GM12878 (cell line): ENCODE data around the gene GPRC5C. TPM values are rescaled to one million over a fixed set of nuclear protein-coding genes. Genes with fewer than 3 reads are reported as not detected.

ENCODE experiments used
- ATAC-seq: fragments of 200-7000 bp; cut with Tn5 transposase; 3 replicates; pipeline ENCODE4 v1.9.1; 2020; ENCODE audit warnings: mild to moderate bottlenecking, moderate library complexity
- BruUV-seq: library from RNA; stranded (reverse); fragments of 400-500 nt; replicated peaks from 2 replicates; lab custom pipeline; 2021; lab: Mats Ljungman, UMichigan
- CTCF ChIA-PET: fragments of 300-600 bp; sonication (Branson Sonifier 250); formaldehyde crosslinking; extraction: SDS; loops from one replicate; lab custom pipeline; 2021; ENCODE audit warnings: inconsistent platforms; lab: Yijun Ruan, JAX
- POLR2A ChIA-PET: fragments of 350-600 bp; formaldehyde crosslinking; extraction: SDS; loops from one replicate; lab custom pipeline; 2021; ENCODE audit warnings: inconsistent platforms; lab: Charles Lee
- RAD21 ChIA-PET: fragments of 300-600 bp; sonication (Branson Sonifier 250); formaldehyde crosslinking; loops from one replicate; lab custom pipeline; 2023; ENCODE audit warnings: antibody characterized with exemption; ENCODE audit not compliant: unreplicated experiment; lab: Charles Lee
- SMC1A ChIA-PET: fragments of 300-600 bp; sonication (Branson Sonifier 250); formaldehyde crosslinking; loops from one replicate; lab custom pipeline; 2023; ENCODE audit not compliant: unreplicated experiment, uncharacterized antibody; lab: Charles Lee
- DNase-seq: peaks from one replicate; pipeline ENCODE4 v3.0.0-alpha.2; 2011; ENCODE audit warnings: low read depth, low spot score
- FAIRE-seq: peaks from 3 replicates; lab custom pipeline; 2011; peaks lifted over from hg19 to GRCh38; lab: Jason Lieb, UNC
- H2AFZ ChIP-seq: 2 replicates; pipeline ENCODE4 v1.6.0; 2011; ENCODE audit warnings: low read depth, low read length, control low read depth; ENCODE audit not compliant: control insufficient read depth
- H3K27ac ChIP-seq: 2 replicates; pipeline ENCODE4 v1.5.1; 2011; ENCODE audit warnings: control low read depth; ENCODE audit not compliant: control insufficient read depth, insufficient read depth
- H3K27me3 ChIP-seq, 2 experiments: replicated peaks in 1 of 2; 2 replicates each; pipeline versions ENCODE4 v1.6.0 to v1.6.1; 2011; ENCODE audit warnings: low read length in 1 of 2; ENCODE audit not compliant: control insufficient read depth in 2 of 2, insufficient read depth in 2 of 2
- H3K36me3 ChIP-seq, 2 experiments: 2 replicates each; pipeline ENCODE4 v1.5.1; 2011; ENCODE audit warnings: low read length in 1 of 2; ENCODE audit not compliant: control insufficient read depth in 2 of 2, insufficient read depth in 2 of 2
- H3K4me1 ChIP-seq: 2 replicates; pipeline ENCODE4 v1.6.1; 2011; ENCODE audit warnings: mild to moderate bottlenecking, low read length, moderate library complexity, mixed read lengths; ENCODE audit not compliant: control insufficient read depth, insufficient read depth
- H3K4me2 ChIP-seq: 2 replicates; pipeline ENCODE4 v1.6.0; 2011; ENCODE audit warnings: control low read depth; ENCODE audit not compliant: control insufficient read depth, insufficient read depth
- H3K4me3 ChIP-seq: fragments of 200-600 bp; sonication (generic); 2 replicates; pipeline ENCODE4 v1.5.1; 2016
- H3K79me2 ChIP-seq: 2 replicates; pipeline ENCODE4 v1.6.0; 2011; ENCODE audit warnings: low read length; ENCODE audit not compliant: control insufficient read depth, insufficient read depth
- H3K9ac ChIP-seq: 2 replicates; pipeline ENCODE4 v1.8.0; 2011; ENCODE audit warnings: low read length, control low read depth, mixed read lengths; ENCODE audit not compliant: control insufficient read depth, insufficient read depth
- H3K9me3 ChIP-seq: replicated peaks from 3 replicates; pipeline ENCODE4 v1.5.1; 2011; ENCODE audit warnings: mild to moderate bottlenecking, low read length; ENCODE audit not compliant: control insufficient read depth, insufficient read depth
- H4K20me1 ChIP-seq: 2 replicates; pipeline ENCODE4 v1.6.0; 2011; ENCODE audit not compliant: control insufficient read depth, insufficient read depth
- STAT1 ChIP-seq: fragments of 450-650 bp; conservative IDR thresholded peaks from 2 replicates; pipeline ENCODE4 v1.6.1; 2014; ENCODE audit warnings: antibody characterized with exemption, mild to moderate bottlenecking
- WGBS: methylation state at CpG from one replicate; pipeline ENCODE4 v1.1.6; 2016; ENCODE audit warnings: low lambda C conversion rate; ENCODE audit not compliant: insufficient replicate concordance, insufficient coverage; ENCODE audit errors: missing lambda C conversion rate; 5-methylcytosine and 5-hydroxymethylcytosine counted together
- in situ Hi-C: fragments of 300-500 bp; cut with MboI; formaldehyde crosslinking; loops from 9 replicates; pipeline ENCODE4 v1.14.3; 2018; ENCODE audit warnings: mixed read lengths
- intact Hi-C: fragments of 100-400 bp; cut with micrococcal nuclease; formaldehyde crosslinking; loops from one replicate; pipeline ENCODE4 v1.14.2; 2022; ENCODE audit not compliant: unreplicated experiment
- polyA plus RNA-seq, 11 experiments: library from polyadenylated mRNA; depleted of rRNA in 4 of 11; unstranded in 6 of 11; stranded (reverse) in 5 of 11; fragments of >200 nt; fragmentation: Nextera tagmentation in 4 of 11; fragmentation: Illumina TruSeq in 1 of 11; extraction: Ambion mirVana in 4 of 11; extraction: Trizol in 1 of 11; gene quantifications; 1 replicate in 1 of 11; 2 replicates in 10 of 11; pipeline versions ENCODE4 v1.2.1 to v1.2.3, GENCODE V29; 2011 to 2016; ENCODE audit warnings: inconsistent platforms in 2 of 11, missing spikeins in 2 of 11, low read depth in 1 of 11
- total RNA-seq, 4 experiments: library from RNA; depleted of rRNA in 3 of 4; stranded (reverse); fragments of >200 nt in 3 of 4; fragmentation: Illumina TruSeq in 1 of 4; extraction: Trizol in 1 of 4; gene quantifications; 2 replicates each; pipeline versions ENCODE4 v1.2.1 to v1.2.3, GENCODE V29; 2013 to 2021
- TF ChIP-seq, protein P1 (sequence below): fragments of 450-650 bp; IDR thresholded peaks from 2 replicates; pipeline ENCODE4 v1.6.1; 2016; ENCODE audit warnings: mild to moderate bottlenecking

GPRC5C gene
- total and polyA plus RNA-seq, 10 of the 15 experiments (the other 5 are each of a cell fraction or from before 2014, with no cell fraction given): 0.04 to 1.3 (median 0.36) TPM; not detected in 2

DNA sequence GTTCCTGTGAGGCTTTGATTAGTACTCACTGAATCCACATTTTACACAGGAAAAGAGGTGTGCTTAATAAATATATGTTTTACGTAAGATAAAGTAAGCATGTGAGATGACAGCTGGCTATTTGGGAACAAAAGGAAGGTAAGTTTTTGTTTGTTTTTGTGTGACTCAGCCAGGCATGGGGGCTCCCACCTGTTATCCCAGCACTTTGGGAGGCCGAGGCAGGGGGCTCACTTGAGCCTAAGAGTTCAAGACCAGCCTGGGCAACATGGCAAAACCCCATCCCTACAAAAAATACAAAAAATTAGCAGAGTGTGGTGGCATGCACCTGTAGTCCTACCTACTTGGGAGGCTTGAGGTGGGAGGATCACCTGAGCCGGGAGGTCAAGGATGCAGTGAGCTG, 46.7 kb upstream of the GPRC5C start (continued):
- TF ChIP-seq, protein P1, sequence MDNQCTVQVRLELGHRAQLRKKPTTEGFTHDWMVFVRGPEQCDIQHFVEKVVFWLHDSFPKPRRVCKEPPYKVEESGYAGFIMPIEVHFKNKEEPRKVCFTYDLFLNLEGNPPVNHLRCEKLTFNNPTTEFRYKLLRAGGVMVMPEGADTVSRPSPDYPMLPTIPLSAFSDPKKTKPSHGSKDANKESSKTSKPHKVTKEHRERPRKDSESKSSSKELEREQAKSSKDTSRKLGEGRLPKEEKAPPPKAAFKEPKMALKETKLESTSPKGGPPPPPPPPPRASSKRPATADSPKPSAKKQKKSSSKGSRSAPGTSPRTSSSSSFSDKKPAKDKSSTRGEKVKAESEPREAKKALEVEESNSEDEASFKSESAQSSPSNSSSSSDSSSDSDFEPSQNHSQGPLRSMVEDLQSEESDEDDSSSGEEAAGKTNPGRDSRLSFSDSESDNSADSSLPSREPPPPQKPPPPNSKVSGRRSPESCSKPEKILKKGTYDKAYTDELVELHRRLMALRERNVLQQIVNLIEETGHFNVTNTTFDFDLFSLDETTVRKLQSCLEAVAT: no peak

DNA sequence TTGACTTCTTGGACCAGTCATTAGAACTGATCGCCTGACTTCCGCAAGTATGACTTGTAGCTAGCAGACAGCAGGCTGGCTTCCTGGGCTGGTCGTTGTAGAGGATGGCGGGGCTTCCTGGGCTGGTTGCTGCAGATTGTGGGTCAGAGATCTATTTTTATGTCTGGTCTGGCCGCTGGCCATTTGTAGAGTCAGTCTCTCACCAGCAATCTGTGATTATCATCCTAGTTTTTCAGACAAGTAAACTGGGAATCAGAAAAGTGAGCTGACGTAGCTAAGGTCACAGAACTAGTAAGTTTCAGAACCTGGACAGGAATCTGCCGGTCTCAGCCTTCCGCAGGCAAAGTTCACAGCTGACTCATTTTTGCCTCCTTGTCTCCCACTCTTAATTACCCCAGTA, 45.5 kb upstream of the GPRC5C start:
- DNase-seq (no peak), ATAC-seq (no peak), FAIRE-seq (no peak)
- Histone ChIP-seq H3K4me1 (no peaks in the 10 kb centered on the region), H3K27me3 (no peaks in the 10 kb centered on the region), H3K36me3 (no peaks in the 10 kb centered on the region), H3K9ac (no peak overlapping the region), H3K4me3 (no peak overlapping the region), H3K9me3 (no peaks in the 10 kb centered on the region), H3K27ac (no peak overlapping the region), H3K4me2 (no peak overlapping the region), H3K79me2 (no peaks in the 10 kb centered on the region), H2AFZ (no peak overlapping the region), H4K20me1 (no peaks in the 10 kb centered on the region)
- in situ Hi-C loops: no loop called here
- intact Hi-C loops: no loop called here
- RAD21 ChIA-PET: interaction anchor here (0.7 kb wide), 2 partner anchors 10 to 94 kb away, joined by 3 read pairs; no protein-coding TSS in a partner anchor
- no peak for TF ChIP-seq STAT1
- 49% methylated on average over 8 of the region's 8 CpGs for WGBS
- SMC1A ChIA-PET: interaction anchor here (0.8 kb wide), 1 partner anchor 147 kb away, joined by 3 read pairs; no protein-coding TSS in a partner anchor
- CTCF ChIA-PET: interaction anchor here (0.7 to 1.6 kb wide), 2 partner anchors 18 to 25 kb away, joined by 3 to 5 read pairs; no protein-coding TSS in a partner anchor
- BruUV-seq: no TSS peak
- POLR2A ChIA-PET: interaction anchor here (0.9 kb wide), 1 partner anchor 26 kb away, joined by 3 read pairs; no protein-coding TSS in a partner anchor
